ENCODE measurements around the gene ZFP62.

DNA sequence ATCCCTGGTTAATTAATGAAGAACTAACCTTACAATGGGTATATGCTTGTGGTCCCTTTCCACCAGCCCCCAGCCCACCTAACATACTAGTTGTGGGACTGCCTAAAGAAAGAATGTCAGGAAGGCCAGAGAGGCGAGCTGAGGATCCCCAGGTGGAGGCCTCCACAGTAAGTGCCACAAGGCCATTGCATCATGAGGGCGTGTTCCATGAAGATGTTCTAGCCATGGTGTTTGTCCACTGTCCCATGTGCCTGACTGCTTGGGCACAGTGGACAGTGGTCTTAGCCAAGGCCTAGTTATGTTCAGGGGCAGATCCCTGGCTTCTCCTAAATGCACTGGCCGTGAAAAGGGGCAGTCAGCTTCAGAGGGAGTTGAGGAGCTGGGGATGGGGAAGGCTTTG lies 21.1 kb downstream of the ZFP62 start:
- TF ChIP-seq CTCF (IDR thresholded peaks at IDR 0.05) (no peak), POLR2A (IDR thresholded peaks at IDR 0.05) (no peak)

Data from uterus (tissue), 2 donors.